Glutamatergic neuron (in vitro differentiated cells): ENCODE data around the gene CRYL1. TPM values are rescaled to one million over a fixed set of nuclear protein-coding genes. Genes with fewer than 3 reads are reported as not detected.
A peak's percentile ranks its signal among the peaks of the same experiment; 100 is the strongest.

Experiments used
- DNase-seq: peaks from one replicate; pipeline ENCODE4 v3.0.0; 2022
- H3K27ac Mint-ChIP-seq: one replicate; pipeline ENCODE4 v1.8.0; 2020; ENCODE audit warnings: mild to moderate bottlenecking, mixed read lengths, inconsistent platforms; ENCODE audit not compliant: unreplicated experiment
- H3K27me3 Mint-ChIP-seq: one replicate; pipeline ENCODE4 v1.8.0; 2020; ENCODE audit warnings: mild to moderate bottlenecking, moderate library complexity, mixed read lengths, inconsistent platforms; ENCODE audit not compliant: unreplicated experiment
- H3K36me3 Mint-ChIP-seq: one replicate; pipeline ENCODE4 v1.8.0; 2020; ENCODE audit warnings: mild to moderate bottlenecking, mixed read lengths, inconsistent platforms; ENCODE audit not compliant: unreplicated experiment
- H3K4me1 Mint-ChIP-seq: one replicate; pipeline ENCODE4 v1.8.0; 2020; ENCODE audit warnings: mild to moderate bottlenecking, low read depth, mixed read lengths, inconsistent platforms; ENCODE audit not compliant: unreplicated experiment
- H3K4me3 Mint-ChIP-seq: one replicate; pipeline ENCODE4 v1.8.0; 2020; ENCODE audit warnings: mild to moderate bottlenecking, mixed read lengths, inconsistent platforms; ENCODE audit not compliant: unreplicated experiment
- H3K9me3 Mint-ChIP-seq: one replicate; pipeline ENCODE4 v1.8.0; 2020; ENCODE audit warnings: mild to moderate bottlenecking, moderate library complexity, mixed read lengths, inconsistent platforms; ENCODE audit not compliant: unreplicated experiment
- total RNA-seq: library from RNA; stranded (reverse); fragmentation: NEBNext Ultra II Directional; extraction: Animal tissue kit (Norgen Biotek cat#: 25700); gene quantifications from one replicate; pipeline ENCODE4 v1.2.1, GENCODE V29; 2021; ENCODE audit not compliant: unreplicated experiment
- TF ChIP-seq, protein P1 (sequence below): fragments of 200-600 bp; sonication (generic); IDR thresholded peaks from one replicate; pipeline ENCODE4 v1.5.0; 2021; ENCODE audit not compliant: partially characterized antibody, unreplicated experiment

Gene CRYL1
- total RNA-seq, 1 donor from 2014 or later, result 1.1 TPM

DNA sequence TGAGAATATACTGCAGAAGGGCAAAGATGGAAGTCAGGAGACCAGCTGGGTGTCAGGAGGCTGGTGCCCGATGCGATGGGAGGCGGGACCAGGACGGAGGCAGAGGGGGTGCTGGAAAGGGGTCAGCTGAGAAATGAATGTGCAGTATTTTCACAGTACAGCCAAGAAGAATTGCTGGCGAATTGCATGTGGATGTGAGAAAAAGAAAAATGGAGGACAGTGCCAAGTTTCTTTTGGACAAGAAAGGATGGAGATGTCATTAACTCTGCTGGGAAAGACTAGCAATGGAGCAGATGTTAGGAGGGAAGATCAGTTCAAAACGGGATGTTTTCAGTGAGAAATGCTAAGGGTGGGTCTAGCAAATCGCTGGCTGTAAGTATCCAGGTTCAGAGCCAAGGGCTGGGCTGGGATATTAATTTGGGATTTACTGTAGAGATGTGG lies 7.0 kb downstream of the CRYL1 start:
- no peak for DNase-seq
- Mint-ChIP-seq H3K36me3 (no peaks in the 10 kb centered on the region), H3K4me3 (no peak overlapping the region), H3K27me3 (no peaks in the 10 kb centered on the region), H3K4me1 (no peaks in the 10 kb centered on the region), H3K27ac (no peak overlapping the region), H3K9me3 (no peaks in the 10 kb centered on the region)
- TF ChIP-seq, protein P1, sequence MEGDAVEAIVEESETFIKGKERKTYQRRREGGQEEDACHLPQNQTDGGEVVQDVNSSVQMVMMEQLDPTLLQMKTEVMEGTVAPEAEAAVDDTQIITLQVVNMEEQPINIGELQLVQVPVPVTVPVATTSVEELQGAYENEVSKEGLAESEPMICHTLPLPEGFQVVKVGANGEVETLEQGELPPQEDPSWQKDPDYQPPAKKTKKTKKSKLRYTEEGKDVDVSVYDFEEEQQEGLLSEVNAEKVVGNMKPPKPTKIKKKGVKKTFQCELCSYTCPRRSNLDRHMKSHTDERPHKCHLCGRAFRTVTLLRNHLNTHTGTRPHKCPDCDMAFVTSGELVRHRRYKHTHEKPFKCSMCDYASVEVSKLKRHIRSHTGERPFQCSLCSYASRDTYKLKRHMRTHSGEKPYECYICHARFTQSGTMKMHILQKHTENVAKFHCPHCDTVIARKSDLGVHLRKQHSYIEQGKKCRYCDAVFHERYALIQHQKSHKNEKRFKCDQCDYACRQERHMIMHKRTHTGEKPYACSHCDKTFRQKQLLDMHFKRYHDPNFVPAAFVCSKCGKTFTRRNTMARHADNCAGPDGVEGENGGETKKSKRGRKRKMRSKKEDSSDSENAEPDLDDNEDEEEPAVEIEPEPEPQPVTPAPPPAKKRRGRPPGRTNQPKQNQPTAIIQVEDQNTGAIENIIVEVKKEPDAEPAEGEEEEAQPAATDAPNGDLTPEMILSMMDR, result no peak

DNA sequence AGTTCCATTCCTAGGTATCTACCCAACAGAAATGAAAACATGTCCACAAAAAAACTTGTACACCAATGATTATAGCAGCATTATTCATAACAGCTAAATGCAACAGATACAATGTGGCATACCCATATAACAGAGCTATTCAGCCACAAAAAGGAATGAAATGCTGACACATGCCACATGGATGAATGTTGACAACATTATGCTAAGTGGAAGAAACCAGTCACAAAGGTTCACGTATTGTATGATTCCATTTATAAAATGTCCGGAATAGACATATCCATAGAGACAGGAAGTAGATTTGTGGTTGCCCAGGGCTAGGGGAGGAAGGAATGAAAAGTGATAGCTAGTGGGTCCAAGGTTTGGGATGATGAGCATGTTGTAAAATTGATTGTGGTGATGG lies 10.8 kb downstream of the CRYL1 start:
- no peaks in the 10 kb centered on the region for H3K36me3 Mint-ChIP-seq
- TF ChIP-seq, protein P1, result no peak

DNA sequence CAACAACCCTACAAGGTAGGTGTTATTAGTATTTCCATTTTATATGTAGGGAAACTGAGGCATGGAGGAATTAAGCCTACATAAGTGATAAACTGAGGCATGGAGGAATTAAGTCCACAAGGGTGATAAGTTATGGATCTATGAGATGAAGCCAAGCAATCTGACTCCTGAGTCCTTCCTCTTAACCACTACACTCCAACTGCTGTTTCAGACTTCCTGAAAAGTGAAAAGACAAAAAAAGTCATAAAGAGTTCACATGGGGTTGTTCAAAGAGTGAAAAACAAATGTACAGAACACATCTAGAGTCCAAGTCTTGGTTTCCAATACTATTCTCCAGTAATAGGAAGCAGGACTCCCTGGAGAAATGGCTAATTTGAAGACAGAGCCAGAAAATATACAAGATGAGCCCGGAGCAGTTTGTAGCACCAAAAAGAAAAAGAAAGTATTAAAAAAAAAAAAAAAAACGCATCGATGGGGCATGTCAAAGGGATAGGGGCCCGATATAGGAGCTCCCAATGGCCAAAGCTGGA lies 12.1 kb downstream of the CRYL1 start:
- no peaks in the 10 kb centered on the region for H3K9me3 Mint-ChIP-seq
- H3K4me3 Mint-ChIP-seq, result no peak overlapping the region
- no peaks in the 10 kb centered on the region for H3K27me3 Mint-ChIP-seq
- no peaks in the 10 kb centered on the region for H3K4me1 Mint-ChIP-seq
- H3K36me3 Mint-ChIP-seq, result no peaks in the 10 kb centered on the region
- no peak overlapping the region for H3K27ac Mint-ChIP-seq
- DNase-seq, result no peak
- TF ChIP-seq, protein P1, result no peak

More for the DNA sequence above, 10.8 kb downstream of the CRYL1 start:
- H3K27ac Mint-ChIP-seq, result no peak overlapping the region
- DNase-seq, result no peak
- no peak overlapping the region for H3K4me3 Mint-ChIP-seq
- H3K4me1 Mint-ChIP-seq, result no peaks in the 10 kb centered on the region
- H3K27me3 Mint-ChIP-seq, result no peaks in the 10 kb centered on the region
- H3K9me3 Mint-ChIP-seq, result no peaks in the 10 kb centered on the region

DNA sequence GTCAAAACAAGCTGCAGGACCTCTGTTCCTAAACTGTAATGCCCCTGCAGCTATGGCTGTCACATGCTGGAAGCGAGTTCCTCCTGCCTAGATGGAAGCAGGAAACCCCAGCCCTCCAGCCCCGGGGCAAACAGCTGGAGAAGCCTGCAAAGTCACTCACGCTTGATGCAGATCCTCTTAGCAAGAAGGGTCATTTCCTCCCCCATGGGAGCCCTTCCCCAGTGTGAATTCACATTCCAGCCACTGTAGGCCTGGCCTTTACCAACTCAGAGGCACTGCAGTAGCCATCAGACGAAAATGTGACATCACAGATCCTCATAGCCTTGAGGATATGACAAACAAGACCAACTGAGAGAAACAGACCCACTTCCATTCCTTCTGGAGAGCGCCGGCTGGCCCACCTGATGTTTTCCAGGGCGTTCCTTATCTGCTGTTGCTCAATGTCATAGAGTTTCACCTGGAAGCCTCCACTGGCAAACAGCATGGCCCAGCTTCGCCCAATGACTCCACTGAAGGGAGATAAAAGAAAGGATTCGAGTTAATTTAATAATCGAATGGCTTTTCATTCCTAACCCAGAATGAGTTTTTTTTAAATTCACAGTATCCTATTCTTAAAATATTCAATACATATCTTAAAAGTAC lies 13.5 kb downstream of the CRYL1 start:
- Mint-ChIP-seq H3K27me3 (no peaks in the 10 kb centered on the region), H3K36me3 (no peaks in the 10 kb centered on the region), H3K4me1 (no peaks in the 10 kb centered on the region), H3K27ac (no peak overlapping the region), H3K4me3 (no peak overlapping the region), H3K9me3 (no peaks in the 10 kb centered on the region)
- DNase-seq, result peak; percentile 37
- TF ChIP-seq, protein P1, result no peak

DNA sequence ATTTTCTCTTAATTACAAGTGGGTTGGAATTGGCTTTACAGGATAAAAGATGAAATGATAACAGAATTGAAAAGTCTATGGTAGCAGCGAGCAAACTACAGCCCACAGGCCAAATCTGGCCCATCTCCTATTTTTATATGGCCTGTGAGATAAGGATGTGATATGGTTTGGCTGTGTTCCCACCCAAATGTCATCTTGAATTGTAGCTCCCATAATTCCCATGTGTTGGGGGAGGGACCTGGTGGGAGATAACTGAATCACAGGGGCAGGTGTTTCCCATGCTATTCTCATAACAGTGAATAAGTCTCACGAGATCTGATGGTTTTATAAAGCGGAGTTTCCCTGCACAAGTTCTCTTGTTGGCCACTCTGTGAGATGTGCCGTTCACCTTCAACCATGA lies 19.0 kb downstream of the CRYL1 start:
- Mint-ChIP-seq H3K4me1 (peaks cover 2% of the 10 kb centered on the region), H3K36me3 (no peaks in the 10 kb centered on the region), H3K4me3 (no peak overlapping the region), H3K9me3 (peaks cover 1% of the 10 kb centered on the region), H3K27ac (no peak overlapping the region), H3K27me3 (peaks cover 2% of the 10 kb centered on the region)
- DNase-seq, result no peak
- TF ChIP-seq, protein P1, result no peak
